Esophagus squamous epithelium (tissue), 5 donors: ENCODE results near the gene MBD4. TPM values are rescaled to one million over a fixed set of nuclear protein-coding genes. Genes with fewer than 3 reads are reported as not detected.
A peak's percentile ranks its signal among the peaks of the same experiment; 100 is the strongest.

ENCODE experiments used
- DNase-seq: peaks from one replicate; lab custom pipeline; 2025; lab: John Stamatoyannopoulos, UW
- H3K27ac ChIP-seq, 4 donors: fragments of 200-600 bp; sonication (generic); one replicate each; pipeline ENCODE4 v1.5.1; 2016 to 2019; ENCODE audit warnings: mild to moderate bottlenecking in 1 of 4
- H3K27me3 ChIP-seq, 4 donors: fragments of 200-600 bp; sonication (generic); 1 replicate in 3 of 4; 2 replicates in 1 of 4; pipeline versions ENCODE4 v1.5.1 to v1.6.0; 2017 to 2021; ENCODE audit warnings: antibody characterized with exemption in 1 of 4
- H3K36me3 ChIP-seq, 3 donors: fragments of 200-600 bp; sonication (generic); one replicate each; pipeline ENCODE4 v1.5.1; 2016 to 2019
- H3K4me1 ChIP-seq, 3 donors: fragments of 200-600 bp; sonication (generic); one replicate each; pipeline ENCODE4 v1.5.1; 2017 to 2019
- H3K4me3 ChIP-seq, 4 donors: fragments of 200-600 bp; sonication (generic); 1 replicate in 3 of 4; 2 replicates in 1 of 4; pipeline ENCODE4 v1.5.1; 2016 to 2019; ENCODE audit warnings: mild to moderate bottlenecking in 2 of 4, moderate library complexity in 1 of 4
- H3K9me3 ChIP-seq, 3 donors: fragments of 200-600 bp; sonication (generic); one replicate each; pipeline ENCODE4 v1.5.1; 2016 to 2019
- CTCF ChIP-seq, 6 experiments: fragments of 450-650 bp in 4 of 6; fragments of 200-600 bp in 2 of 6; sonication (generic) in 2 of 6; IDR thresholded peaks; one replicate each; pipeline ENCODE4 v1.5.1; 2016 to 2019; ENCODE audit warnings: antibody characterized with exemption in 6 of 6, mild to moderate bottlenecking in 4 of 6, moderate library complexity in 4 of 6
- POLR2A ChIP-seq, 4 donors: fragments of 450-650 bp; IDR thresholded peaks; one replicate each; pipeline ENCODE4 v1.6.1; 2017; ENCODE audit warnings: antibody characterized with exemption in 4 of 4, mild to moderate bottlenecking in 4 of 4, moderate library complexity in 3 of 4
- WGBS, 2 donors: methylation state at CpG; one replicate each; pipeline ENCODE4 v1.1.5; 2018; 5-methylcytosine and 5-hydroxymethylcytosine counted together
- intact Hi-C: fragments of 100-400 bp; cut with DNase I; formaldehyde crosslinking; loops from one replicate; pipeline ENCODE4 v1.15.0; 2022
- total RNA-seq, 4 donors: library from RNA; depleted of rRNA; stranded (reverse); fragments of >200 nt; gene quantifications; one replicate each; pipeline ENCODE4 v1.1.0, GENCODE V29; 2016
- donor health status: DM: yes; HTN: yes; CAD: no.

Gene MBD4
- total RNA-seq, 4 donors from 2014 or later: 10.9 to 21.5 (median 17.6) TPM

- intact Hi-C loops: no loop called here
Measured at GRCh38 chr3:129432036-129432435, 7.7 kb downstream of the MBD4 start.

DNA sequence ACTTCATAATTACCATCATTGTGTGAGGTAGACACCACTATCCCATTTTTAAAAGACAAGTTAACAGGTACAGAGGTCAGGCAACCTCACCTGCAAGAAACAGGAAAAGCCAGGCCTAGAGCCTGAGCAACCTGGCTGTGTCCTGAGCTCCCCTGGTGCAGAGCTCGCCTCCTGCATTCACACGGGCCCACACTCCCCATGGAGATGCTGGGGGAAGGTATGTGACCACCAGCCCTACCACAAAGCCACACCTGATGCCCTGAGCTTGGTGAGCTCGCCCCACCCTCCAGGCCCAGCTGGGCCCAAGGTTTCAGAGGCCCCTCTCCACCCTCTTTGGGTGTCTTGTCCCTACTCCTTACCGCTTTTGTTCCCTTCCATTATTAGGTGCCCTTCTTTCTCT, 10.1 kb downstream of the MBD4 start:
- TF ChIP-seq POLR2A (IDR thresholded peaks at IDR 0.05) (no peak), CTCF (IDR thresholded peaks at IDR 0.05) (no peak)
- Histone ChIP-seq H3K36me3 (peaks cover 14 to 51% (median 22%) of the 10 kb centered on the region in 3 donors), H3K27me3 (no peaks in the 10 kb centered on the region), H3K4me3 (no peak overlapping the region), H3K9me3 (no peaks in the 10 kb centered on the region), H3K4me1 (peaks cover 11 to 21% (median 15%) of the 10 kb centered on the region in 3 donors), H3K27ac (no peak overlapping the region)
- DNase-seq: no peak
- WGBS, 2 donors: 82 to 85% methylated on average over 4 of the region's 4 CpGs
- intact Hi-C loops: no loop called here

More at GRCh38 chr3:129432036-129432435, 7.7 kb downstream of the MBD4 start:
- no peaks in the 10 kb centered on the region for H3K27me3 ChIP-seq
- no peak for TF ChIP-seq CTCF (IDR thresholded peaks at IDR 0.05)
- TF ChIP-seq POLR2A (IDR thresholded peaks at IDR 0.05): no peak
- 74 to 95% methylated on average over 6 to 7 of the region's 7 CpGs for WGBS, 2 donors
- peaks cover 15 to 41% (median 15%) of the 10 kb centered on the region in 3 donors for H3K4me1 ChIP-seq
- H3K4me3 ChIP-seq: no peak overlapping the region
- no peak overlapping the region for H3K27ac ChIP-seq
- H3K9me3 ChIP-seq: no peaks in the 10 kb centered on the region
- H3K36me3 ChIP-seq: peaks cover 14 to 76% (median 22%) of the 10 kb centered on the region in 3 donors
- DNase-seq: no peak

- intact Hi-C loops: no loop called here
- no peaks in the 10 kb centered on the region for H3K9me3 ChIP-seq
- 54 to 64% methylated on average over 3 of the region's 3 CpGs for WGBS, 2 donors
- H3K4me3 ChIP-seq: peak overlapping the region in 3 of 4 donors; percentile 50 to 74 (median 52)
- H3K27me3 ChIP-seq: no peaks in the 10 kb centered on the region
- no peak for DNase-seq
- no peak for TF ChIP-seq CTCF (IDR thresholded peaks at IDR 0.05)
- TF ChIP-seq POLR2A (IDR thresholded peaks at IDR 0.05): no peak
- H3K36me3 ChIP-seq: peaks cover 14 to 46% (median 22%) of the 10 kb centered on the region in 3 donors
- H3K4me1 ChIP-seq: peaks cover 11 to 21% (median 15%) of the 10 kb centered on the region in 3 donors
- H3K27ac ChIP-seq: peak overlapping the region; percentile 45 to 79 (median 70)
Measured at GRCh38 chr3:129429080-129429451, 10.7 kb downstream of the MBD4 start.

GRCh38 chr3:129428376-129429079, 11.2 kb downstream of the MBD4 start, which contains the start of gene EFCAB12:
EFCAB12 (minus strand) TSS chr3:129428636; CDS start chr3:129428488, 148 bp downstream.
- WGBS, 2 donors: 5 to 6% methylated on average over 12 to 27 of the region's 42 CpGs
- no peaks in the 10 kb centered on the region for H3K9me3 ChIP-seq
- peaks cover 11 to 21% (median 15%) of the 10 kb centered on the region in 3 donors for H3K4me1 ChIP-seq
- no peaks in the 10 kb centered on the region for H3K27me3 ChIP-seq
- peak; percentile 49 for DNase-seq
- intact Hi-C loops: no loop called here
- peak within 1 kb of the TSS; percentile 31 to 74 (median 51) for H3K4me3 ChIP-seq
- peak within 1 kb of the TSS; percentile 45 to 79 (median 70) for H3K27ac ChIP-seq
- TF ChIP-seq CTCF (IDR thresholded peaks at IDR 0.05): peak in 1 of 6 experiments; percentile 3
- no peak for TF ChIP-seq POLR2A (IDR thresholded peaks at IDR 0.05)
- H3K36me3 ChIP-seq: peaks cover 14 to 40% (median 20%) of the 10 kb centered on the region in 3 donors

DNA sequence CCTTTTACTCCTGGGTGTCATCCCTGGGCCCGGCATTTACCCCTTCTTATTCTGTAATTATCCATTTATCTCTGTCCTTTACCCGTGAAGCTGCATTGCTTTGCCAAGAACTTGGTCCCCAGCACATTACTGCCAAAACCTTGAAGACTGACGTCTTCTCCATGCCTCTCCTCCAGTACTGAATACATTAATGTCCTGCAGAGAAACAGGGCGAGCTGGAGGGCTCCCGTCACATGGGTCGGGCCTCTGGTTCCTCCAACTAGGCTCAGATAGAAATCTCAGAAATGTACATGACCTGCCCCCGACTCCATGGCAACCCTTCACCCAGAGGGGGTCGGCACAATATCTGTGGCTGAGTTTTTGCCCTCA, 11.8 kb downstream of the MBD4 start:
- Histone ChIP-seq H3K4me1 (peaks cover 11 to 21% (median 15%) of the 10 kb centered on the region in 3 donors), H3K9me3 (no peaks in the 10 kb centered on the region), H3K27me3 (no peaks in the 10 kb centered on the region), H3K4me3 (peak overlapping the region; percentile 31 to 74 (median 51)), H3K27ac (no peak overlapping the region), H3K36me3 (peaks cover 13 to 35% (median 15%) of the 10 kb centered on the region in 3 donors)
- 5 to 11% methylated on average over 8 of the region's 8 CpGs for WGBS, 2 donors
- DNase-seq: no peak
- intact Hi-C loops: no loop called here
- TF ChIP-seq POLR2A (IDR thresholded peaks at IDR 0.05) (no peak), CTCF (IDR thresholded peaks at IDR 0.05) (no peak)
